ENCODE results near the gene MRAP2. TPM values are rescaled to one million over a fixed set of nuclear protein-coding genes. Genes with fewer than 3 reads are reported as not detected.

MRAP2 gene
- polyA plus RNA-seq, 1 experiment: 0.16 TPM

DNA sequence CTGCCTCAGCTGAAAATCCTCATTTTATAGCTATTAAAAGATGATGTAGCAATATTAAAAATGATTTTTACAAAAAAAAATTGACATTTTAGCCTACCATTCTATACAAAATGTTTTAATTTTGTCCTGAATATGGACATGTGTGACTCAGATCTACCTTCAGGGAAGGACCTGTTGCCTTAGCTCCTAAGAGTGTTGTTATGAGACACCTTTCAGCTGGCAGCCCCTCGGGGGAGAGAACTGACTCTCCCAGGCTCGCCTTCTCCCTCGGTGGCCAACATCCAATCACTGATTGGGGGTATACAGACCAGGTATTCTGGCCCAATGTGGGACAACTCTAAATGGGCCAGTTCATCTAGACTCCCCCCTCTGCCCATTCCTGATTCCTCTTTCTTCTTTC lies 32.5 kb upstream of the MRAP2 start:
- ChIA-PET POLR2A (no interaction called here), CTCF (no interaction called here)
- Histone ChIP-seq H3K4me3 (ENCODE audit: low read depth, low read length) (no peak overlapping the region), H3K36me3 (ENCODE audit: control insufficient read depth, insufficient read depth, low read length) (no peaks in the 10 kb centered on the region), H3K27me3 (ENCODE audit: control insufficient read depth, insufficient read depth, low read length) (no peaks in the 10 kb centered on the region)
- TF ChIP-seq, protein P1, sequence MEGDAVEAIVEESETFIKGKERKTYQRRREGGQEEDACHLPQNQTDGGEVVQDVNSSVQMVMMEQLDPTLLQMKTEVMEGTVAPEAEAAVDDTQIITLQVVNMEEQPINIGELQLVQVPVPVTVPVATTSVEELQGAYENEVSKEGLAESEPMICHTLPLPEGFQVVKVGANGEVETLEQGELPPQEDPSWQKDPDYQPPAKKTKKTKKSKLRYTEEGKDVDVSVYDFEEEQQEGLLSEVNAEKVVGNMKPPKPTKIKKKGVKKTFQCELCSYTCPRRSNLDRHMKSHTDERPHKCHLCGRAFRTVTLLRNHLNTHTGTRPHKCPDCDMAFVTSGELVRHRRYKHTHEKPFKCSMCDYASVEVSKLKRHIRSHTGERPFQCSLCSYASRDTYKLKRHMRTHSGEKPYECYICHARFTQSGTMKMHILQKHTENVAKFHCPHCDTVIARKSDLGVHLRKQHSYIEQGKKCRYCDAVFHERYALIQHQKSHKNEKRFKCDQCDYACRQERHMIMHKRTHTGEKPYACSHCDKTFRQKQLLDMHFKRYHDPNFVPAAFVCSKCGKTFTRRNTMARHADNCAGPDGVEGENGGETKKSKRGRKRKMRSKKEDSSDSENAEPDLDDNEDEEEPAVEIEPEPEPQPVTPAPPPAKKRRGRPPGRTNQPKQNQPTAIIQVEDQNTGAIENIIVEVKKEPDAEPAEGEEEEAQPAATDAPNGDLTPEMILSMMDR (IDR thresholded peaks at IDR 0.05; ENCODE audit: insufficient read depth, low read depth, low read length): no peak
- no peak for DNase-seq (ENCODE audit: low read depth)

DNA sequence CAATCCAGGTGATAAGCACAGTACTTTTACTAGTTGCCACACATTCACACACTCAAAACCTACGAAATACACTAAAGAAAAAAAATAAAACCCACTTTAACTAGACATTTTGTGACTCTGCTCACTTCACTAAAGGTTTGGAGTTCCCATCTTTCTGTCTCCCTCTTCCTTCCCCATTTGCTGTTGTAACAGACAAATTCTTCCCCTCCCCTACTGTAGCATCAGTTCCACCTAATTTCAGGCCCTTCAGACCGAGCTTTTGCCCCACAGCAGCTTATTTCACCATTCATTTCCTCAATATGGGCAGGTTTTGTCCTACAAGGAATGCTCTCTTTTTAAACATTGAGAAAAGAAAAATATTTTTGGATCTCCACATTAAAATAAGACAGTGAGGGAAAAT lies 31.3 kb upstream of the MRAP2 start:
- ChIA-PET CTCF (no interaction called here), POLR2A (no interaction called here)
- H3K4me3 ChIP-seq (ENCODE audit: low read depth, low read length): no peak overlapping the region
- H3K27me3 ChIP-seq (ENCODE audit: control insufficient read depth, insufficient read depth, low read length): no peaks in the 10 kb centered on the region
- TF ChIP-seq, protein P1 (IDR thresholded peaks at IDR 0.05; ENCODE audit: insufficient read depth, low read depth, low read length): no peak
- H3K36me3 ChIP-seq (ENCODE audit: control insufficient read depth, insufficient read depth, low read length): no peaks in the 10 kb centered on the region
- no peak for DNase-seq (ENCODE audit: low read depth)

DNA sequence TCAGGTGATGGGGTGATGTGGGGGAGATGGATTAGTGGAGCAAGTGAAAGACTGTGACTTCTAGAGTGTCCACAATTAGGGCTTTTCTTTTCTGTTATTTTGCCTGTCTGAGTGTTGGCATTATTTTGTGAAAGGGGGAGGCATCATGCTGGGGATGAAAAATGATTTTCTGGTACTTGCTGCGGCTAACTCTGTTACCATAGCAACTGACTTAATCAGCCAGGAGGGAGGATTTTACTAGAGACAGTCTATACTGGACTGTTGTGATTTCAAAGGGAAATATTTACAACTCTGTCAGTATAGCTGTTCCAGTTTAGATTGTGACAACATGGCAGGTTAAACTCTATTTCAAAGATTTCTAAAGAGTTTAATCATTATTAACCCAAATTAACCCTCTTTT lies 30.4 kb upstream of the MRAP2 start:
- TF ChIP-seq, protein P1 (IDR thresholded peaks at IDR 0.05; ENCODE audit: insufficient read depth, low read depth, low read length): no peak
- Histone ChIP-seq H3K4me3 (ENCODE audit: low read depth, low read length) (no peak overlapping the region), H3K27me3 (ENCODE audit: control insufficient read depth, insufficient read depth, low read length) (no peaks in the 10 kb centered on the region), H3K36me3 (ENCODE audit: control insufficient read depth, insufficient read depth, low read length) (no peaks in the 10 kb centered on the region)
- DNase-seq (ENCODE audit: low read depth): no peak
- ChIA-PET CTCF (no interaction called here), POLR2A (no interaction called here)

DNA sequence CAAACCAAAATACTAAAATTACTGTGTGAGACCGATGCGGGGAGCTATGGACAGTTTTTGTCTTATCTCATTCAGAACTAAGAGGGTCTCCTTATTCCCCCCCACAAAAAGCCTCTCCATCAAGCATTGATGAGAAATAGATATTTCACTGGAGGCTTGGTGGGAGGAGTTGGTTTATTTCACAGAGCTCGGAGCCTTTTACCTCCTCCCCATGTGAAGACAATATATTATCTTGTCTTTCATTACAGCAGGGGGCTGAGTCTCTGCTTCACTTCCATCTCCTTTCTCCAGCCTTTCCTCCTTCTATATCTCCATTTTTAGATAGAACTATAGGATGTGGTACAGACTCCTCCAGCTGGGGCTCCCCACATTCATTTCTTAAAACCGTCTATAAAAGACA lies 29.9 kb upstream of the MRAP2 start:
- no peaks in the 10 kb centered on the region for H3K27me3 ChIP-seq (ENCODE audit: control insufficient read depth, insufficient read depth, low read length)
- POLR2A ChIA-PET: no interaction called here
- no peak for DNase-seq (ENCODE audit: low read depth)
- TF ChIP-seq, protein P1 (IDR thresholded peaks at IDR 0.05; ENCODE audit: insufficient read depth, low read depth, low read length): no peak
- H3K36me3 ChIP-seq (ENCODE audit: control insufficient read depth, insufficient read depth, low read length): no peaks in the 10 kb centered on the region
- CTCF ChIA-PET: no interaction called here
- no peak overlapping the region for H3K4me3 ChIP-seq (ENCODE audit: low read depth, low read length)

DNA sequence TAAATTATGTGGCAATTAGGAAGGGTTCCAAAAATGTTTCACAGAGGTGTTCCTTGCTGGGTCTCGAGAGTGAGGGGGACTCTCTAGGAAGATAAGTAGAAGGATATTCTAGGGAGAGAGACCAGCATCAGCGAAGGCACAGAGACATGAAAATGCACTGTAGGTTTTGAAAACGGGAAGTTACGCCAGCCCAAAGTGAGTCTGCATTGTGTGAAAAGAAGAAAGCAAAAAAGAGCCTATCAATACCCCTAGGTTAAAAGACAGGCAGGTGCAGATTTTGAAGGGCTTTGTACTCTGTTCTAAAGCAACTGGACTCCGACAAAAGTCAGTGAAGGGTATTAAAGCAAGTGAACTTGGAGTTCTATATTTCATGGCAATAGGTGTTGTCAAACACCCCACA lies 25.7 kb upstream of the MRAP2 start:
- TF ChIP-seq, protein P1 (IDR thresholded peaks at IDR 0.05; ENCODE audit: insufficient read depth, low read depth, low read length): no peak
- CTCF ChIA-PET: no interaction called here

More for the DNA sequence above, 25.7 kb upstream of the MRAP2 start:
- Histone ChIP-seq H3K27me3 (ENCODE audit: control insufficient read depth, insufficient read depth, low read length) (0 out of 2 replicates have a peak, but pooled peaks cover 2% of the 10 kb centered on the region), H3K4me3 (ENCODE audit: low read depth, low read length) (no peak overlapping the region), H3K36me3 (ENCODE audit: control insufficient read depth, insufficient read depth, low read length) (no peaks in the 10 kb centered on the region)
- DNase-seq (ENCODE audit: low read depth): no peak
- POLR2A ChIA-PET: no interaction called here
